ENCODE data around the gene ATP11C.

DNA sequence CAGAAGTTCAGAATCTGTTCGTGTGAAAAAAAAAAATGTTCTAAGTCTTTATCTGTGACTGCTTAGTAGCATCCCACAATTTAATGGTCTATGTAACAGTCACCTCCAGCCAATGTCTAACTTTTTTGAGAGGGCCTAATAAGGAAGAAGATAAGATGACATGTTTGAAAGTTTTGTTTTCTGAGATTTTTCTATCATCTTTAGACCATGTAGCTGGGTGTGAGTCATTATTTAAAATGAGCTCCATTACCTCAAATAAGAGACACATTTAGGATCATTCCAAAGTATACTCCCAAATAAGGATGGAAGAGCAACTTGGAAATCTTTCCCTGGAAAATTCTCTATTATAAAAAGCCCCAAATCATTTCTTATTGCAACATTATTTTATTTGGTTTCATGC, 196.7 kb downstream of the ATP11C start:
- TF ChIP-seq, protein P1, sequence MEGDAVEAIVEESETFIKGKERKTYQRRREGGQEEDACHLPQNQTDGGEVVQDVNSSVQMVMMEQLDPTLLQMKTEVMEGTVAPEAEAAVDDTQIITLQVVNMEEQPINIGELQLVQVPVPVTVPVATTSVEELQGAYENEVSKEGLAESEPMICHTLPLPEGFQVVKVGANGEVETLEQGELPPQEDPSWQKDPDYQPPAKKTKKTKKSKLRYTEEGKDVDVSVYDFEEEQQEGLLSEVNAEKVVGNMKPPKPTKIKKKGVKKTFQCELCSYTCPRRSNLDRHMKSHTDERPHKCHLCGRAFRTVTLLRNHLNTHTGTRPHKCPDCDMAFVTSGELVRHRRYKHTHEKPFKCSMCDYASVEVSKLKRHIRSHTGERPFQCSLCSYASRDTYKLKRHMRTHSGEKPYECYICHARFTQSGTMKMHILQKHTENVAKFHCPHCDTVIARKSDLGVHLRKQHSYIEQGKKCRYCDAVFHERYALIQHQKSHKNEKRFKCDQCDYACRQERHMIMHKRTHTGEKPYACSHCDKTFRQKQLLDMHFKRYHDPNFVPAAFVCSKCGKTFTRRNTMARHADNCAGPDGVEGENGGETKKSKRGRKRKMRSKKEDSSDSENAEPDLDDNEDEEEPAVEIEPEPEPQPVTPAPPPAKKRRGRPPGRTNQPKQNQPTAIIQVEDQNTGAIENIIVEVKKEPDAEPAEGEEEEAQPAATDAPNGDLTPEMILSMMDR (IDR thresholded peaks at IDR 0.05), result no peak
- no peak for TF ChIP-seq POLR2A (IDR thresholded peaks at IDR 0.05)

Data from uterus (tissue), 2 donors.